Panc1 (cell line): Measurements from ENCODE around the gene ROR1. TPM values are rescaled to one million over a fixed set of nuclear protein-coding genes. Genes with fewer than 3 reads are reported as not detected.

Experiments
- ATAC-seq: fragments of 200-7000 bp; cut with Tn5 transposase; 2 replicates; pipeline ENCODE4 v1.9.1; 2020; ENCODE audit warnings: mild to moderate bottlenecking, moderate library complexity
- BruUV-seq: library from RNA; stranded (reverse); fragments of 400-500 nt; replicated peaks from 2 replicates; lab custom pipeline; 2021; lab: Mats Ljungman, UMichigan
- CTCF ChIA-PET: fragments of 300-600 bp; sonication (Branson Sonifier 250); formaldehyde crosslinking; loops from one replicate; lab custom pipeline; 2022; ENCODE audit warnings: antibody characterized with exemption; lab: Charles Lee
- POLR2A ChIA-PET: fragments of 300-600 bp; sonication (Branson Sonifier 250); formaldehyde crosslinking; loops from one replicate; lab custom pipeline; 2022; ENCODE audit warnings: antibody characterized with exemption; lab: Charles Lee
- DNase-seq: peaks from one replicate; pipeline ENCODE4 v3.0.0-alpha.2; 2010; ENCODE audit warnings: low read depth, low spot score
- H3K27ac ChIP-seq: 2 replicates; pipeline ENCODE4 v1.5.1; 2011; ENCODE audit warnings: mild to moderate bottlenecking, low read length, inconsistent platforms
- H3K27me3 ChIP-seq: fragments of 200-500 bp; sonication (Bioruptor generic); 2 replicates; pipeline ENCODE4 v1.6.0; 2014; ENCODE audit warnings: low read length, inconsistent platforms; ENCODE audit not compliant: control insufficient read depth, insufficient read depth
- H3K36me3 ChIP-seq: fragments of 200-500 bp; sonication (Bioruptor generic); 2 replicates; pipeline ENCODE4 v1.5.1; 2014; ENCODE audit warnings: inconsistent platforms, mild to moderate bottlenecking, low read length, moderate library complexity; ENCODE audit not compliant: control insufficient read depth, insufficient read depth
- H3K4me1 ChIP-seq: 2 replicates; pipeline ENCODE4 v1.5.1; 2011; ENCODE audit warnings: inconsistent platforms, mild to moderate bottlenecking, low read length, moderate library complexity; ENCODE audit not compliant: control insufficient read depth, insufficient read depth
- H3K4me3 ChIP-seq, 2 experiments: 2 replicates each; pipeline ENCODE4 v1.5.1; 2011 to 2012; ENCODE audit warnings: low read depth in 2 of 2, low read length in 2 of 2, mild to moderate bottlenecking in 2 of 2, inconsistent platforms in 1 of 2, moderate library complexity in 1 of 2
- H3K9me3 ChIP-seq: fragments of 200-500 bp; sonication (Bioruptor generic); 2 replicates; pipeline ENCODE4 v1.5.1; 2014; ENCODE audit warnings: low read depth, mild to moderate bottlenecking, inconsistent platforms, low read length, moderate library complexity; ENCODE audit not compliant: control insufficient read depth, insufficient read depth
- POLR2AphosphoS5 ChIP-seq: IDR thresholded peaks from 2 replicates; pipeline ENCODE4 v1.6.1; 2012; ENCODE audit warnings: mild to moderate bottlenecking, low read depth, low read length, moderate library complexity
- SIN3A ChIP-seq: IDR thresholded peaks from 2 replicates; pipeline ENCODE4 v1.6.1; 2012; ENCODE audit warnings: low read depth, mild to moderate bottlenecking, low read length, moderate library complexity, borderline replicate concordance; ENCODE audit not compliant: insufficient read depth
- TCF7L2 ChIP-seq: IDR thresholded peaks from 2 replicates; pipeline ENCODE4 v1.6.1; 2011; ENCODE audit warnings: mild to moderate bottlenecking, low read depth, low read length, inconsistent platforms
- in situ Hi-C: cut with HindIII; loops from 2 replicates; pipeline ENCODE4 v1.10.0; 2016; ENCODE audit warnings: low sequenced_read_pairs, low pct_unique_long_range_greater_than_20kb
- intact Hi-C: fragments of 100-400 bp; cut with micrococcal nuclease; formaldehyde crosslinking; loops from one replicate; pipeline ENCODE4 v1.10.0; 2022; ENCODE audit not compliant: unreplicated experiment
- total RNA-seq: library from RNA; stranded (reverse); gene quantifications from one replicate; pipeline ENCODE4 v1.2.1, GENCODE V29; 2021; ENCODE audit not compliant: unreplicated experiment
- TF ChIP-seq, protein P1 (sequence below): fragments of 450-650 bp; IDR thresholded peaks from 2 replicates; pipeline ENCODE4 v1.5.1; 2017; ENCODE audit warnings: mild to moderate bottlenecking
- TF ChIP-seq, protein P2 (sequence below), 2 experiments: IDR thresholded peaks; 2 replicates each; pipeline ENCODE4 v1.6.1; 2011 to 2012; ENCODE audit warnings: low read depth in 2 of 2, control low read depth in 1 of 2, low read length in 1 of 2, mild to moderate bottlenecking in 1 of 2, moderate library complexity in 1 of 2; ENCODE audit not compliant: insufficient read depth in 1 of 2

ROR1 gene
- total RNA-seq, 1 experiment from 2014 or later: 19.3 TPM

DNA sequence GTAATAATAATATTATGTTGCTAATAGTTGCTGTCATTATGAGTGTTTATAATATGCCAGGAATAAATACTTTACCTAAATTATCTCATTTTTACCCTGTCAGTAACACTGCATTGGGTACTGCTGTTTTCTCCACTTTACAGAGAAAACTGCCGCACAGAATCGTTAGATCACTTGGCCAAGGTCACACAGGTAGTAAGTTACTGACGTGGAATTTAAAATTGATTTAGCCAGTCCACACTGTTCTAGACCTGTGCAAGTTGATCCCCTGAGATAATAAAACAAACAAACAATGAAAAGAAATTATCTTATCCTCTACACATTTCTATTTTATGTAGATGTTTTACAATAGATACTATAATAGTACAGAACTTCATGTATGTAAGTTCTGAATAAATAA lies 174.1 kb downstream of the ROR1 start:
- Histone ChIP-seq H3K4me1 (peaks cover 3% of the 10 kb centered on the region), H3K4me3 (no peak overlapping the region), H3K27me3 (no peaks in the 10 kb centered on the region), H3K36me3 (no peaks in the 10 kb centered on the region), H3K9me3 (no peaks in the 10 kb centered on the region), H3K27ac (no peak overlapping the region)
- BruUV-seq: no TSS peak
- in situ Hi-C loops: no loop called here
- ChIA-PET POLR2A (no interaction called here), CTCF (no interaction called here)
- no peak for ATAC-seq
- intact Hi-C loops: no loop called here
- DNase-seq: no peak
- TF ChIP-seq SIN3A (no peak), POLR2AphosphoS5 (no peak), TCF7L2 (no peak)
- TF ChIP-seq, protein P1, sequence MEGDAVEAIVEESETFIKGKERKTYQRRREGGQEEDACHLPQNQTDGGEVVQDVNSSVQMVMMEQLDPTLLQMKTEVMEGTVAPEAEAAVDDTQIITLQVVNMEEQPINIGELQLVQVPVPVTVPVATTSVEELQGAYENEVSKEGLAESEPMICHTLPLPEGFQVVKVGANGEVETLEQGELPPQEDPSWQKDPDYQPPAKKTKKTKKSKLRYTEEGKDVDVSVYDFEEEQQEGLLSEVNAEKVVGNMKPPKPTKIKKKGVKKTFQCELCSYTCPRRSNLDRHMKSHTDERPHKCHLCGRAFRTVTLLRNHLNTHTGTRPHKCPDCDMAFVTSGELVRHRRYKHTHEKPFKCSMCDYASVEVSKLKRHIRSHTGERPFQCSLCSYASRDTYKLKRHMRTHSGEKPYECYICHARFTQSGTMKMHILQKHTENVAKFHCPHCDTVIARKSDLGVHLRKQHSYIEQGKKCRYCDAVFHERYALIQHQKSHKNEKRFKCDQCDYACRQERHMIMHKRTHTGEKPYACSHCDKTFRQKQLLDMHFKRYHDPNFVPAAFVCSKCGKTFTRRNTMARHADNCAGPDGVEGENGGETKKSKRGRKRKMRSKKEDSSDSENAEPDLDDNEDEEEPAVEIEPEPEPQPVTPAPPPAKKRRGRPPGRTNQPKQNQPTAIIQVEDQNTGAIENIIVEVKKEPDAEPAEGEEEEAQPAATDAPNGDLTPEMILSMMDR: no peak

DNA sequence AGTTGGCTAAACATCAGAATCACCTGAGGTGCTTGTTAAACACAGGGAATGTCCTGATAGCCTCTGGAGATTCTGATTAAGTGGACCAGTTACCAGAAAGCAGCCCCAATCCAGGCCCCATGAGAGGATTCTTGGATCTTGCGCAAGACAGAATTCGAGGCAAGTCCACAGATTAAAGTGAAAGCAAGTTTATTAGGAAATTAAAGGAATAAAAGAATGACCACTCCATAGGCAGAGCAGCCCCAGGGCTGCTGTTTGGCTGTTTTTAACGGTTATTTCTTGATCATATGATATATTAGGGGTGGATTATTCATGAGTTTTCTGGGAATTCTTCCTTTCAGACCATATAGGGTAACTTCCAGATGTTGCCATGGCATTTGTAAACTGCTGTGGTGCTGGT lies 176.2 kb downstream of the ROR1 start:
- Histone ChIP-seq H3K27ac (no peak overlapping the region), H3K4me1 (peaks cover 3% of the 10 kb centered on the region), H3K9me3 (peaks cover 8% of the 10 kb centered on the region; the same call in 1 of the 2 replicates), H3K27me3 (no peaks in the 10 kb centered on the region), H3K36me3 (no peaks in the 10 kb centered on the region), H3K4me3 (no peak overlapping the region)
- intact Hi-C loops: no loop called here
- no peak for DNase-seq
- TF ChIP-seq SIN3A: no peak
- TF ChIP-seq, protein P1: no peak
- ChIA-PET CTCF (no interaction called here), POLR2A (no interaction called here)
- no peak for ATAC-seq
- no TSS peak for BruUV-seq
- in situ Hi-C loops: no loop called here

DNA sequence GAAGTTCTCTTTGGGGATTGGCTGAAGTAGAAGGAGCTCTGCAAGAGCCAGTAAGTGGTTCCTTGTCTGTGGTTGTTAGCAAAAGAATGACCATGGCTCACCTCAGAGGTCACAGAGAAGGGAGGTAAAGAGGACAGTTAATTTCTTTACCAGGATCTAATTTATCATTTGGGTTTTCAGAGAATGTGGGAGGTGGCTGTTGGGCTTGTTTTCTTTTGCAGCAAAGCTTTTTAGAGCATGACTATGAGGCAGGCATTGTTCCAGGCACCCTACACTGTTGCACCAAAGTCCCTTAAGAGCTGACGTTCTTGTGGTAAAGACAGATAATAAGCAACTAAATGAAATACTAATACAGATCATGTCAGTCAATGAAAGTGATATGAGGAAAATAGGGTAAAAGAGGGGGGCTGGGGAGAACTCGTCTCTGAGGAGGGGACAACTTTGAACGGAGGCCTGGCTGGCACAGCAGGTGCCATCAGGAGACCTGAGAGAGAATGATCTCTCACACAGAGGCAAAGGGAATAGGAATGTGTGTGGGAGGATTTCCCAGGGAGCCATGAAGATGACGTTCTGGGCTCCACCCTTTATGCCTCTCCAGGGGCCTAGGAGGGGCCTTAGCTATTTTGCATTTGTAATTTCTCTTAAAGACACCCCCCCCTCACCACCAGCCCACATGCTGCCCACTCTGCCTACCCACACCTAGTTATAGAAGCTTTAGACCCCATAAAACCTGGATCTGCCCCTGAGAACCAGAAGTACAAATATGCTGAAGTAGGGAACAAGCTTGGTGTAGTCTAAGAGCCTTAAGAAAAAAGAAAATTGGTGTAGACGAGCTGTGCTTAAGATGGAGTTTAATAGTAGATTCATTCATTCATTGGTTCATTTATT lies 177.5 kb downstream of the ROR1 start:
- no peak for TF ChIP-seq POLR2AphosphoS5
- TF ChIP-seq, protein P2, sequence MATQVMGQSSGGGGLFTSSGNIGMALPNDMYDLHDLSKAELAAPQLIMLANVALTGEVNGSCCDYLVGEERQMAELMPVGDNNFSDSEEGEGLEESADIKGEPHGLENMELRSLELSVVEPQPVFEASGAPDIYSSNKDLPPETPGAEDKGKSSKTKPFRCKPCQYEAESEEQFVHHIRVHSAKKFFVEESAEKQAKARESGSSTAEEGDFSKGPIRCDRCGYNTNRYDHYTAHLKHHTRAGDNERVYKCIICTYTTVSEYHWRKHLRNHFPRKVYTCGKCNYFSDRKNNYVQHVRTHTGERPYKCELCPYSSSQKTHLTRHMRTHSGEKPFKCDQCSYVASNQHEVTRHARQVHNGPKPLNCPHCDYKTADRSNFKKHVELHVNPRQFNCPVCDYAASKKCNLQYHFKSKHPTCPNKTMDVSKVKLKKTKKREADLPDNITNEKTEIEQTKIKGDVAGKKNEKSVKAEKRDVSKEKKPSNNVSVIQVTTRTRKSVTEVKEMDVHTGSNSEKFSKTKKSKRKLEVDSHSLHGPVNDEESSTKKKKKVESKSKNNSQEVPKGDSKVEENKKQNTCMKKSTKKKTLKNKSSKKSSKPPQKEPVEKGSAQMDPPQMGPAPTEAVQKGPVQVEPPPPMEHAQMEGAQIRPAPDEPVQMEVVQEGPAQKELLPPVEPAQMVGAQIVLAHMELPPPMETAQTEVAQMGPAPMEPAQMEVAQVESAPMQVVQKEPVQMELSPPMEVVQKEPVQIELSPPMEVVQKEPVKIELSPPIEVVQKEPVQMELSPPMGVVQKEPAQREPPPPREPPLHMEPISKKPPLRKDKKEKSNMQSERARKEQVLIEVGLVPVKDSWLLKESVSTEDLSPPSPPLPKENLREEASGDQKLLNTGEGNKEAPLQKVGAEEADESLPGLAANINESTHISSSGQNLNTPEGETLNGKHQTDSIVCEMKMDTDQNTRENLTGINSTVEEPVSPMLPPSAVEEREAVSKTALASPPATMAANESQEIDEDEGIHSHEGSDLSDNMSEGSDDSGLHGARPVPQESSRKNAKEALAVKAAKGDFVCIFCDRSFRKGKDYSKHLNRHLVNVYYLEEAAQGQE (IDR thresholded peaks at IDR 0.05; ENCODE audit: insufficient read depth in 1 of 2, low read depth in 2 of 2, low read length in 1 of 2): no peak
- TF ChIP-seq TCF7L2: no peak
- no peak for TF ChIP-seq SIN3A
- TF ChIP-seq, protein P1: no peak
- H3K4me1 ChIP-seq: peaks cover 3% of the 10 kb centered on the region; the same call in 1 of the 2 replicates
- intact Hi-C loops: no loop called here
- in situ Hi-C loops: no loop called here
- no peak overlapping the region for H3K4me3 ChIP-seq
- BruUV-seq: no TSS peak
- CTCF ChIA-PET: interaction anchor here (1.0 kb wide), 1 partner anchor 17 kb away, joined by 9 read pairs; no protein-coding TSS in a partner anchor
- H3K27me3 ChIP-seq: no peaks in the 10 kb centered on the region
- H3K9me3 ChIP-seq: peaks cover 8% of the 10 kb centered on the region; the same call in 1 of the 2 replicates
- no peak overlapping the region; the same call in 1 of the 2 replicates for H3K27ac ChIP-seq
- DNase-seq (no peak), ATAC-seq (no peak)
- H3K36me3 ChIP-seq: no peaks in the 10 kb centered on the region
- POLR2A ChIA-PET: no interaction called here
